ENCODE data around the gene FHOD3.

Gene FHOD3

GRCh38 chr18:36589857-36590543, 292.5 kb downstream of the FHOD3 start:
- TF ChIP-seq CTCF (IDR thresholded peaks at IDR 0.05) = no peak
- DNase-seq (ENCODE audit: low spot score) = no peak
- no peak overlapping the region for H3K4me3 ChIP-seq
- no peak overlapping the region for H3K27ac ChIP-seq

- TF ChIP-seq CTCF (IDR thresholded peaks at IDR 0.05) = no peak
- peak; percentile 59 for DNase-seq (ENCODE audit: low spot score)
- no peak overlapping the region for H3K27ac ChIP-seq
- no peak overlapping the region for H3K4me3 ChIP-seq
These were observed 293.4 kb downstream of the FHOD3 start for GRCh38 chr18:36590621-36591580.

GRCh38 chr18:36592282-36592681, 294.8 kb downstream of the FHOD3 start:
- DNase-seq (ENCODE audit: low spot score) = peak; percentile 17
- no peak overlapping the region for H3K27ac ChIP-seq
- no peak for TF ChIP-seq CTCF (IDR thresholded peaks at IDR 0.05)
- no peak overlapping the region for H3K4me3 ChIP-seq

- Histone ChIP-seq H3K4me3 (no peak overlapping the region), H3K27ac (no peak overlapping the region)
- no peak for TF ChIP-seq CTCF (IDR thresholded peaks at IDR 0.05)
- peak; percentile 17 for DNase-seq (ENCODE audit: low spot score)
These were observed 295.5 kb downstream of the FHOD3 start for GRCh38 chr18:36593001-36593400.

- Histone ChIP-seq H3K4me3 (no peak overlapping the region), H3K27ac (no peak overlapping the region)
- peak; percentile 63 for DNase-seq (ENCODE audit: low spot score)
- TF ChIP-seq CTCF (IDR thresholded peaks at IDR 0.05) = no peak
These were observed 296.1 kb downstream of the FHOD3 start for GRCh38 chr18:36593641-36594040.

- DNase-seq (ENCODE audit: low spot score) = no peak
- Histone ChIP-seq H3K27ac (no peak overlapping the region), H3K4me3 (no peak overlapping the region)
- no peak for TF ChIP-seq CTCF (IDR thresholded peaks at IDR 0.05)
These were observed 297.1 kb downstream of the FHOD3 start for GRCh38 chr18:36594621-36595020.

Measured in coronary artery (tissue), 2 donors.